Endodermal cell (in vitro differentiated cells): ENCODE results near the gene DBH. TPM values are rescaled to one million over a fixed set of nuclear protein-coding genes. Genes with fewer than 3 reads are reported as not detected.

Experiments
- DNase-seq: peaks from one replicate; pipeline ENCODE4 v3.0.0-alpha.2; 2017
- H3K27ac ChIP-seq: 2 replicates; pipeline ENCODE4 v1.5.1; 2013; ENCODE audit warnings: mild to moderate bottlenecking, low read depth, low read length, moderate library complexity
- H3K27me3 ChIP-seq: 2 replicates; pipeline ENCODE4 v1.6.1; 2013; ENCODE audit warnings: mild to moderate bottlenecking, low read length, moderate library complexity; ENCODE audit not compliant: insufficient read depth, control insufficient read depth, poor library complexity, severe bottlenecking
- H3K36me3 ChIP-seq: 2 replicates; pipeline ENCODE4 v1.7.0; 2013; ENCODE audit warnings: mild to moderate bottlenecking, low read length, moderate library complexity; ENCODE audit not compliant: control insufficient read depth, insufficient read depth
- H3K4me1 ChIP-seq: one replicate; pipeline ENCODE4 v1.7.0; 2013; ENCODE audit warnings: low read length; ENCODE audit not compliant: control insufficient read depth, insufficient read depth
- H3K4me3 ChIP-seq: 2 replicates; pipeline ENCODE4 v1.5.1; 2013; ENCODE audit warnings: mild to moderate bottlenecking, low read length, moderate library complexity
- H3K9ac ChIP-seq: 2 replicates; pipeline ENCODE4 v1.6.1; 2013; ENCODE audit warnings: mild to moderate bottlenecking, low read length, moderate library complexity; ENCODE audit not compliant: poor library complexity, severe bottlenecking; ENCODE audit errors: extremely low read depth
- H3K9me3 ChIP-seq: 2 replicates; pipeline ENCODE4 v1.6.1; 2013; ENCODE audit warnings: mild to moderate bottlenecking, low read length, moderate library complexity; ENCODE audit not compliant: control insufficient read depth
- H3K27ac Mint-ChIP-seq: 2 replicates; pipeline ENCODE4 v1.8.0; 2020; ENCODE audit warnings: mixed read lengths
- H3K27me3 Mint-ChIP-seq: 2 replicates; pipeline ENCODE4 v1.8.0; 2021; ENCODE audit warnings: mild to moderate bottlenecking, mixed read lengths; ENCODE audit not compliant: insufficient read depth
- H3K36me3 Mint-ChIP-seq: 2 replicates; pipeline ENCODE4 v1.8.0; 2020; ENCODE audit warnings: low read depth, mixed read lengths
- H3K4me1 Mint-ChIP-seq: 2 replicates; pipeline ENCODE4 v1.8.0; 2020; ENCODE audit warnings: mixed read lengths
- H3K4me3 Mint-ChIP-seq: 2 replicates; pipeline ENCODE4 v1.8.0; 2020; ENCODE audit warnings: mild to moderate bottlenecking, moderate library complexity, mixed read lengths
- H3K9me3 Mint-ChIP-seq: 2 replicates; pipeline ENCODE4 v1.8.0; 2020; ENCODE audit warnings: mild to moderate bottlenecking, mixed read lengths
- WGBS, 2 experiments: methylation state at CpG; one replicate each; pipeline versions ENCODE4 v1.1.5 to v1.1.7; 2013; ENCODE audit warnings: missing lambda C conversion rate in 2 of 2, mixed read lengths in 1 of 2; ENCODE audit not compliant: insufficient coverage in 1 of 2, insufficient read length in 1 of 2; 5-methylcytosine and 5-hydroxymethylcytosine counted together
- total RNA-seq, 2 donors: library from RNA; stranded (reverse); fragmentation: NEBNext Ultra II Directional in 1 of 2; extraction: Animal tissue kit (Norgen Biotek cat#: 25700) in 1 of 2; gene quantifications; 2 replicates in 1 of 2; 3 replicates in 1 of 2; pipeline ENCODE4 v1.2.1, GENCODE V29; 2021
- TF ChIP-seq, protein P1 (sequence below): fragments of 200-600 bp; sonication (generic); conservative IDR thresholded peaks from 2 replicates; pipeline ENCODE4 v1.5.0; 2021; ENCODE audit warnings: antibody characterized with exemption, mild to moderate bottlenecking

Gene DBH
- total RNA-seq, 2 donors from 2014 or later, result not detected

GRCh38 chr9:133708246-133709014 is 72.3 kb downstream of the DBH start:
- no peaks in the 10 kb centered on the region for H3K9me3 Mint-ChIP-seq
- no peaks in the 10 kb centered on the region for H3K27me3 Mint-ChIP-seq
- TF ChIP-seq, protein P1, sequence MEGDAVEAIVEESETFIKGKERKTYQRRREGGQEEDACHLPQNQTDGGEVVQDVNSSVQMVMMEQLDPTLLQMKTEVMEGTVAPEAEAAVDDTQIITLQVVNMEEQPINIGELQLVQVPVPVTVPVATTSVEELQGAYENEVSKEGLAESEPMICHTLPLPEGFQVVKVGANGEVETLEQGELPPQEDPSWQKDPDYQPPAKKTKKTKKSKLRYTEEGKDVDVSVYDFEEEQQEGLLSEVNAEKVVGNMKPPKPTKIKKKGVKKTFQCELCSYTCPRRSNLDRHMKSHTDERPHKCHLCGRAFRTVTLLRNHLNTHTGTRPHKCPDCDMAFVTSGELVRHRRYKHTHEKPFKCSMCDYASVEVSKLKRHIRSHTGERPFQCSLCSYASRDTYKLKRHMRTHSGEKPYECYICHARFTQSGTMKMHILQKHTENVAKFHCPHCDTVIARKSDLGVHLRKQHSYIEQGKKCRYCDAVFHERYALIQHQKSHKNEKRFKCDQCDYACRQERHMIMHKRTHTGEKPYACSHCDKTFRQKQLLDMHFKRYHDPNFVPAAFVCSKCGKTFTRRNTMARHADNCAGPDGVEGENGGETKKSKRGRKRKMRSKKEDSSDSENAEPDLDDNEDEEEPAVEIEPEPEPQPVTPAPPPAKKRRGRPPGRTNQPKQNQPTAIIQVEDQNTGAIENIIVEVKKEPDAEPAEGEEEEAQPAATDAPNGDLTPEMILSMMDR, result no peak
- Histone ChIP-seq H3K9ac (no peak overlapping the region), H3K36me3 (no peaks in the 10 kb centered on the region), H3K4me1 (no peaks in the 10 kb centered on the region), H3K27me3 (no peaks in the 10 kb centered on the region), H3K9me3 (no peaks in the 10 kb centered on the region), H3K4me3 (no peak overlapping the region), H3K27ac (no peak overlapping the region)
- H3K4me3 Mint-ChIP-seq, result no peak overlapping the region
- DNase-seq, result no peak
- WGBS, 2 experiments, result 88% methylated on average over 15 to 30 of the region's 30 CpGs
- no peaks in the 10 kb centered on the region for H3K36me3 Mint-ChIP-seq
- H3K27ac Mint-ChIP-seq, result no peak overlapping the region
- H3K4me1 Mint-ChIP-seq, result no peaks in the 10 kb centered on the region

Other genes starting within 250 kb of the DBH start
- 10 to 100 TPM; 30.2 to 36.5 TPM for gene REXO4, start 218.4 kb upstream of the DBH start, total RNA-seq
- 10 to 100 TPM; 13.5 to 21.7 TPM for gene ADAMTS13, start 214.0 kb upstream of the DBH start, total RNA-seq
- gene CACFD1, start 176.4 kb upstream of the DBH start, total RNA-seq, result 10 to 100 TPM; 30.6 to 35.0 TPM
- 10 to 100 TPM; 11.6 to 17.7 TPM for gene SLC2A6, start 157.3 kb upstream of the DBH start, total RNA-seq
- gene MYMK, start 111.4 kb upstream of the DBH start, total RNA-seq, result not detected
- gene ADAMTSL2, start 101.7 kb upstream of the DBH start, total RNA-seq, result under 1 TPM; 0.18 to 0.93 TPM
- not detected for gene FAM163B, start 27.0 kb upstream of the DBH start, total RNA-seq
- gene SARDH, start 102.0 kb downstream of the DBH start, total RNA-seq, result 10 to 100 TPM in 1 of 2 donors, 1 to 10 TPM in 1; 8.4 to 11.2 TPM